Cardiac fibroblast (primary cell): Measurements from ENCODE around the gene JAK1.

ENCODE experiments used
- DNase-seq, 2 donors: peaks; one replicate each; pipeline versions ENCODE4 v3.0.0 to v3.0.0-alpha.2; 2010; ENCODE audit warnings: low read depth in 2 of 2
- H3K4me3 ChIP-seq, 2 donors: replicated peaks in 1 of 2; 1 replicate in 1 of 2; 2 replicates in 1 of 2; pipeline ENCODE4 v1.5.1; 2011; ENCODE audit warnings: low read depth in 2 of 2, low read length in 2 of 2, mild to moderate bottlenecking in 2 of 2, moderate library complexity in 1 of 2
- CTCF ChIP-seq: IDR thresholded peaks from one replicate; pipeline ENCODE4 v1.5.1; 2011; ENCODE audit warnings: low read depth, mild to moderate bottlenecking, low read length, inconsistent platforms

JAK1 gene

GRCh38 chr1:64942118-64942517, 24.2 kb downstream of the JAK1 start:
- no peak for TF ChIP-seq CTCF

GRCh38 chr1:64941461-64942117, 24.8 kb downstream of the JAK1 start:
- no peak for DNase-seq
- TF ChIP-seq CTCF, result no peak

More at GRCh38 chr1:64942118-64942517, 24.2 kb downstream of the JAK1 start:
- no peak for DNase-seq
- no peak overlapping the region for H3K4me3 ChIP-seq

GRCh38 chr1:64940025-64940424, 26.3 kb downstream of the JAK1 start:
- H3K4me3 ChIP-seq, result no peak overlapping the region
- no peak for TF ChIP-seq CTCF

More at GRCh38 chr1:64941461-64942117, 24.8 kb downstream of the JAK1 start:
- no peak overlapping the region for H3K4me3 ChIP-seq

GRCh38 chr1:64938991-64939390, 27.4 kb downstream of the JAK1 start:
- DNase-seq, result no peak
- TF ChIP-seq CTCF, result no peak
- H3K4me3 ChIP-seq, result no peak overlapping the region

More at GRCh38 chr1:64940025-64940424, 26.3 kb downstream of the JAK1 start:
- peak in 1 of 2 donors; percentile 49 for DNase-seq

GRCh38 chr1:64936956-64937355, 29.4 kb downstream of the JAK1 start:
- no peak for TF ChIP-seq CTCF
- no peak overlapping the region for H3K4me3 ChIP-seq
- DNase-seq, result peak; percentile 41 to 59

GRCh38 chr1:64935551-64936155, 30.7 kb downstream of the JAK1 start:
- H3K4me3 ChIP-seq, result no peak overlapping the region
- peak in 1 of 2 donors; percentile 43 for DNase-seq
- no peak for TF ChIP-seq CTCF
